Activated CD8-positive, alpha-beta memory T cell treated with anti-CD3 and anti-CD28 coated beads, Interleukin-2, amount 50 U/mL, for 48 hours (primary cell): ENCODE measurements around the gene SIGLEC14.
"Not testable (repeated sequence)": the region's sequence is repeated elsewhere in the genome, so short reads cannot be mapped to it uniquely, and the experiment has no call there.

ENCODE experiments used
- DNase-seq: peaks from one replicate; pipeline ENCODE4 v3.0.0-alpha.2; 2020

The SIGLEC14 gene

DNA sequence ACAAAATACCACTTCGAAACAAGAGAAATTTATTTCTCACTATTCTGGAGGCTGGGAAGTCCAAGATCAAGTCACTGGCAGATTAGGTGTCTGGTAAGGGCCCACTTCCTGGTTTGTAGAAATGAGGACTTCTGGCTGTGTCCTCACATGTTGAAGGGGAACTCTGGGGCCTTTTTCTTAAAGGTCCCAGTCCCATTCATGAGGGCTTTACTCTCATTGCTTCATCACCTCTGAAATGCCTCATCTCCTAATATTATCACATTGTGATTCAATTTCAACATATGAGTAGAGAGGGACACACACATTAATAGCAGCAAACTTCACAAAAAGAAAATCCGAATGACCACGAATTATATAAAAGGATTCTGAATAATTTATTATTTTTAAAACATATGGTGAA is 21.6 kb upstream of the SIGLEC14 start:
- DNase-seq: no peak

DNA sequence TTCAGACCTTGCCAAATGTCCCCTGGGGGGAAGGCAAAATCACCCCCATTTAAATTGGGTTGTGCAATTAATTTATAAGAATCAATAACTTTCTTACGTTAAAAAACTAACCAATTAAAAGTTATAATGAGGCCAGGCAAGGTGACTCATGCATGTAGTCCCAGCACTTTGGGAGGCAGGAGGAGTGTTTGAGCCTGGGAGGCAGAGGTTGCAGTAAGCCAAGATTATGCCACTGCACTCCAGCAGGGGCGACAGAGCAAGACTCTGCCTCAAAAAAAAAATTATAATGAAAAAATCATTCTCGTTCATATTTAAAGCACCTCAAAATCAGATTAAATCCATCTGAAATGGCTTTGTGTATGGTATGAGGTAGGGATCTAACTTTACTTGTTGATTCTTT is 18.4 kb upstream of the SIGLEC14 start:
- no peak for DNase-seq

DNA sequence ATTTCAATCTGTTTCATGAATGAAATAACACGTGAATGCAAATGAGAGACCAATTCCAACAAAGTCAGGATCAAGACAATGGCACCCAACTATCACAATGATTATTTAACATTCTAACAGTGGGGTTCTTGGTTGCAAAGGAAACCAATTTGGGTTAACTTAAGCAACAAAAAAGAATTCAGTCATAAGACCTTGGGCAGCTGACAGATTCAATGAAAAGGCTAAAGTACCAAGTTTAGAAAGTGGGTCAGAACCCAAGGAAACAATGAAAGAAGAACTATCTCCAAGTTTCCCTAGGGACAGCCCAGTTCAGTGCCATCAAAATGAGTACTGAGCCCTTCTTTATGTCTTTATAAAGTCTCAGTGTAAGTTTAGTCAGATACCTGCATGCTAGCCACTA is 17.5 kb upstream of the SIGLEC14 start:
- DNase-seq: no peak

- no peak for DNase-seq
Measured at GRCh38 chr19:51663650-51664049, 17.0 kb upstream of the SIGLEC14 start.

GRCh38 chr19:51660975-51661600 is 14.5 kb upstream of the SIGLEC14 start:
- peak; percentile 83 for DNase-seq

GRCh38 chr19:51654783-51655182 is 8.2 kb upstream of the SIGLEC14 start:
- no peak for DNase-seq

DNA sequence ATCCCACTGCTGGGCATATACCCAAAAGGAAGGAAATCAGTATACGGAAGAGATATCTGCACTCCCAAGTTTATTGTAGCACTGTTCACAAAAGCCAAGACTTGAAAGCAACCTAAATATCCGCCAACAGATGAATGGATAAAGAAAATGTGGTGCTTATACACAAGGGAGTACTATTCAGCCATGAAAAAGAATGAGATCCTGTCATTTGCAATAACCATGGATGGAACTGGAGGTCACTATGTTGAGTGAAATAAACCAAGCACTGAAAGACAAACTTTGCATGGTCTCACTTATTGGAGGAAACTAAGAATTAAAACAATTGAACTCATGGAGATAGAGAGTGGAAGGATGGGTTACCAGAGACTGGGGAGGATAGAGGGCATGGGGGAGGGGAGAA is 6.5 kb upstream of the SIGLEC14 start:
- DNase-seq: no peak

DNA sequence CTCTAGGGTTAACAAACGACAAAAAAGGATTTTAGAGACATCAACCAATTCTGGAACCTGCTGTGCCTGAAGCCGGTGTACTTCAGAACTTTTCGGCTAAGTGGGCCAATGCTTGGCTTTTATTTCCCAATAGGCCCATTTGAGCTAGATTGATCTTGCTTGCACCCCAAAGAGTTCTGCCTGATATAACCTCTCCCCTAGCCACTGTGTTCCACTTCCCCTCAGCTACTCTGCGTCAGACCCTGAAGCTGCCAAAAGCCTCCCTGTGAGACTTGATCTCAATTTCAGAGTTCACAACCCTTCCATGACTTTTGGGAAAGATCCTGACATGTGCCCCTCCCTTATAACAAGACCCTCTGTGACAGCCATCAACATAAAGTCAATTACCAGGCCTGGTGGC is 5.6 kb upstream of the SIGLEC14 start:
- DNase-seq: no peak

DNA sequence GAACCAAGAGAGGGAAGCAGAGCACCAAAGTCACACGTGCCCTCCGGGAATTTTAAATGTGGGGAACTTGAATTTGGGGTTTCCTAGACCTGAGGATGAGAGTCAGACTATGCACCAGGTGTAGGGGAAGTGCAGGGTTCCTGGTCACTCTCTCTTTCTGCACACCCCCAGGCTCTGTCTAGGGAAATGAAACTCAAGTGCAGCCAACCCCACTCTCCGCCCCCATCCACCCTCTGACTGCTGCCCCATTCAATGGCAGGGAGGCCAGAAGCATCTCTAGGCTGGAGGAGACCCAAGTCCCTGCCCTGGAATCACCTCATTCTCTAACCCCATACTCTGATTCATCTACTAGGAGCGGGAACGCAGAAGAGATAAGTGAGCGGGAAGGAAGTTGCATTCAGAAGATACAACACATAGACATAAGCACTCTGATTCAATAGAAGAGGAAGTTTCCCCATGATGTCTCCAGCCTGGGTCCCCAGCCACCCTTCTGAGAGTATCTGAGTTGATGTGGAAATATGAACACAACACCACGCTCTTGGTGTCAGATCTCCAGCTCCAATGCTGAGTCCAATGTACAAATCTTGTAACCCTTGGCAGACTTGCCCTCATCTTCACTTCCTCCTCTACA is 4.7 kb upstream of the SIGLEC14 start:
- DNase-seq: no peak

DNA sequence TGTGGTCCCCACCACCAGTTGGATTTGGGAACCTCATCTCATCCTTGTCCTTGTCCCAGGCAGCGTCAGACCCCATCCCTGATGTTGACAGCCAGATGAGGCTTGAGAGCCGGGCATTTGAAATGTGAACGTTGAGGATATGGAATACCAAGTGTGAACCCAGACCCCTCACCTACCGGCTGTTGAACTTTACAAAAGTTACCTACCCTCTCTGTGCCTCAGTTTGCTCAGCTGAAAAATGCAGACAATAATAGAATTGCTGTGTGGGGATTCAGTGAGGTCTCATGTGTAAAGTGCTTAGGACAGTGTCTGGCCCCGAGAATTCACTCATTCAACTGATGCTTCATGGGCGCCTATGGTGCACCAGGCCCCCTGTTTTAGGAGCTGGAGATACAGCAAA is 693 bp upstream of the SIGLEC14 start:
- no peak for DNase-seq

- DNase-seq: no peak
Measured at GRCh38 chr19:51644636-51645271, 1.9 kb downstream of the SIGLEC14 start.

GRCh38 chr19:51641648-51642047 is 5.0 kb downstream of the SIGLEC14 start:
- no peak for DNase-seq

DNA sequence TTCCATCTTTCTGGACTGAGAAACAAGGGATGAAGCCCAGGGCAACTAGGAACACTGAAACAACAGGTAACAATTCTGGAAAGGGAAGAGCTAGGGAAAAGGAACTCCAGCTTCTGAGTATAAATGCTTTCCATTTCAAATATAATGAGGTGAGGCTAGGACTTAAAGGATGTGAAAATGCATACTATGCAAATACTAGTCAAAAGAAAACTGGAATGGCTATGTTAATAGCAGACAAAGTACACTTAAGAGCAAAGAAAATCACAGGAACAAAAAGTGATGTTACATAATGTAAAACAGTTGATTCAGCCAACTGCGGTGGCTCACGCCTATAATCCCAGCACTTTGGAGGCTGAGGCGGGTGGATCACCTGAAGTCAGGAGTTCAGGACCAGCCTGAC is 6.2 kb downstream of the SIGLEC14 start:
- no peak for DNase-seq

- DNase-seq: no peak
Measured at GRCh38 chr19:51639916-51640315, 6.7 kb downstream of the SIGLEC14 start.

DNA sequence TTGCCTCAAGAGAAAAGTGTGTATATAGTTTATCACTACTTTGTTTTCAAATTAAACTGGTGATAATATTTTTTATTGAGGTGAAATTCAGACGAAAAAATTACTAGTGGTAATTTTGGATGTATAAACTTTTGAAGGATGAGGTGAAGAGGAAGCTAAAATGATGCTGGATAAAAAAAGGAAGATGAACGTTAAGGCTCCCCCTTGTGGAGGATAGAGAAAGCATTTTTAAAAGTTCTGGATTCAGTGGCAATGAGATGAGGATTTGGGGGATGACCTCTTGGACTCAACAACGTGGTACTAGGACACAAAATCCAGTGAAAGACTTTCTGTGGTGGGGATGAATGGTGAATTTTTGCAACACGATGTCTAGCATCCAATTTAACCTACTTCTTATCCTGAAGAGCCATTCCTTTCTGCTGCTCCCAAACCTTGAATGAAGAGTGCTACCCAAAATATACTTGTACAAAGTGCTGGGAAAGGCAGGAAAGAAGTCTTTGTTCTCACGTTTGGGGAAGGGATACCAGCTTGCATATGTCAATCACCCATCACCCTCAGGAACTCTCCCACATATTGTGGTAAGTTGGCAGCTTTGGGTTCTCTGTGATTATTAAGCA is 9.2 kb downstream of the SIGLEC14 start:
- DNase-seq: no peak

- no peak for DNase-seq
Measured at GRCh38 chr19:51632126-51632525, 14.5 kb downstream of the SIGLEC14 start.

- not testable (repeated sequence) for DNase-seq
Measured at GRCh38 chr19:51630315-51630714, 16.3 kb downstream of the SIGLEC14 start, which contains the start of gene SIGLEC5. TSS of gene SIGLEC5 (minus strand) at chr19:51630401. CDS start at chr19:51630335, 66 bp downstream.

DNA sequence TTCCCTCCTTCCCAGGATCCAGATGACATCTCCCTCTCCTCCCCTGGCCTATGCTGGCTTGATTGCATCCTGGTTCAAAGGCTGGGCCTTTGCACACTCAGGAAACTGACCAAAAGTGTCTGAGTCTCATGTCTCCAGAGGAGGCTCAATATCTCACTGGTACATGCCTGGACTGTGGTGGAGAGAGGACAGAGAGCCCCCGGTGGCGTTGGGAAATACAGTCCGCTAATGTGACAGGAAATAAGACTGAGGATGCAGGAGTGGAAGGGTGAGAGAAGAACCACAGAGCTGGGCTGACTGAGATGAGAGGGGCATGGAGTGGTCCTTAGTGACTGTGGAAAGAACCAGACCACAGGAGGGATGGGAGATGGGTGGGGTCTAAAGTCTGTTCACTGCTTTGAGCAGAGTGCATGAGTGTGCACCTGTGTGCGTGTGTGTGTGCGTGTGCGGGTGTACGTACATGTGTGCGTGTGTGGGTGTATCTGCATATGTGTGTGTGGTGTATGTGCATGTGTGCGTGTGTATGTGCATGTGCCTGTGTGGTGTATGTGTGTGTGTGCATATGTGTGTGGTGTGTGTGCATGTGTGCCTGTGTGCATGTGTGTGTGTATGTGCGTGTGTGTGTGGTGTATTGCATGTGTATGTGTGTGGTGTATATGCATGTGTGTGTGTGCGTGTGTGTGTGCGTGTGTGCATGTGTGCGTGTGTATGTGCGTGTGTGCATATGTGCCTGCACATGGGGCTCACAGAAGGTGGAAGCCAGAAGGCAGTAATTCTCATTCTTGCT is 18.3 kb downstream of the SIGLEC14 start:
- DNase-seq: no peak

DNA sequence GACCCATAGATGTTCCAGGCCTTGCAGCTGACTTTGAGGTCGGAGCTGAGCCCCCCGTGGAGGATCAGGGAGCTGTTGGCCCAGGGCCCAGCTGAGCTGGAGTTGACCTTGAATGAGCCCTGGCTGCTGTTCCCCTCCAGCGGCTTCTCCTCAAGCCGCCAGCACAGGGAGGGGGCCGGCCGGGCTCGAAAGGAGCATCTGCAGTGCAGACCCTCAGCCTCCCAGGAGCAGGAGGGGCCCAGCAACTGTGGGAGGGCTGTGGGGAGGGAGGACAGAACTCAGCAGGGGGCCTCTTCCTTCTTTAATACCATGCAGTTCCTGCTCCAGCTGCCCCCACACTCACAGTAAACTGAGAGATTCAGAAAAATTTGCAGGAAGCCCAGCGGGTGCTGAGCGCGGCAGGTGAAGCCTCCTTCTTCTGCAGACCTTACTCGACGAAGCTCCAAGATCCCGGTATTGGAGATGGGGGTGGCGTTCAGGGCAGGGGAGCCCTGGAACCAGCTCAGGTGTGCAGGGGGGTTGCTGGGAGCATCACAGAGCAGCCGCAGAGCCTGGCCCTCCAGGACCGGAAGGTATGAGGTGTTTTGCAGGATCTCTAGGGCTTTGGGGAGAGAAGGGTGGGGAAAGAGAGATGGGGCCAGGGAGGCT is 19.0 kb downstream of the SIGLEC14 start:
- no peak for DNase-seq

DNA sequence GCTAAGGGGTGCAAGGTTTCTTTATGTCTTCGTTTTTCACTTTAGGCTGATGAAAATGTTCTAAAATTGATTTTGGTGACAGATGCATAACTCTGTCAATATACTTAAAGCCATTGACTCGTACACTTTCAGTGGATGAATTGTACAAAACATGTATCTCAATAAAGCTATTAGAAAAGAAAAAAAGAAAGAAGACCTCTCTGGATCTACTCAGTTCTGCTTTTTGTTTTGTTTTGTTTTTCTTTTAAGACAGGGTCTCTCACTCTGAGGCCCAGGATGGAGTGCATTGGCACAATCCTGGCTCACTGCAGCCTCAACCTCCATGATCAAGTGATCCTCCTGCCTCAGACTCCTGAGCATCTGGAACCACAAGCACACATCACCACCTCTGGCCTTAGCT is 19.9 kb downstream of the SIGLEC14 start:
- no peak for DNase-seq

- DNase-seq: no peak
Measured at GRCh38 chr19:51621178-51621577, 25.4 kb downstream of the SIGLEC14 start.

GRCh38 chr19:51615991-51616390 is 30.6 kb downstream of the SIGLEC14 start:
- no peak for DNase-seq

GRCh38 chr19:51614789-51615188 is 31.8 kb downstream of the SIGLEC14 start:
- DNase-seq: no peak
